Measurements from ENCODE around the gene SPTBN1. TPM values are rescaled to one million over a fixed set of nuclear protein-coding genes. Genes with fewer than 3 reads are reported as not detected.

The SPTBN1 gene
- total RNA-seq, 1 donor from 2014 or later = 217 TPM

DNA sequence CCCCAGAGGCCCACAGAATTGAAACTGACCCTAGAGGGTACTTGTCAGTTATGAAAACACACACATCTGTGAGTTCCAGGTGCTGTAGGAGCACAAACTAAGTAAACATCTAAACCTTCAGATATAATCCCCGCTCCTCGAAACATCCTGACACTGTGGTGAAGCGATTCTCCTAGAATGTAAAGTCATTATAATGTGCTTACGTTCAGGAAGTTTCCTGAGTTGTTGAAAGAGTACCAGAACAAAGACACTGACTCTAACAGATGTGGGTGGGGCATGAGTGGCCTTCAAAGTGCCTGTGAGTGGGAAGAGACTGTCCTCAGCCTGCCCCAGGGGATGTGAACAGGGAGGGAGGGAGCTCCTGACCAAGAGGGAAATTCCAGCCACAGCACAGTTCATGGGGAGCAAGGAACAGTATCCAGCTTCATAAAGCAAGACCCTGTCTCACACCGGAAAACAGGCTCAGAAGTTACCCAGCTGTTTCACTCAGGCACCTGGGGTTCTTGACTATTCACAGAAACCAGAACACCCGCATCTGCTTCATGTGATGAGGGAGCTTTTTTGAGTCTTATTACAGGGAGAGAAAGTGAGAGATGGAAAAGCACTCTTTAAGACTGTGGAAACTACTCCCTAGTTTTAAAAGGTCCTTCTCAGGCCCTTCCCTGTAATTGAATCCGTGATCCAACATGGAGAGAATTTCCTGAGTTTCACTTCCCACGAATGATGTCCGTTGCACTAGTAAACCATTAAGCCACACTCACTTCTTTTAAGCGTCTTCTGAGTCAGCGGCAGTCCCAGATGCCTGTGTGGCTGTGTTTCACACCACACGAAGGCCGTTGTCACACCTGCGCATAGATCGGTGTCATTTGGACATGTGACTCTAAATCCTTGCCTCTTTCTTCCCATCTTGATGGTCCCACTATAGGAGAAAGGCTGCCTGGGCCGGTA lies 178.7 kb downstream of the SPTBN1 start:
- no peaks in the 10 kb centered on the region for H3K27me3 Mint-ChIP-seq (ENCODE audit: low read depth)
- TF ChIP-seq, protein P1, sequence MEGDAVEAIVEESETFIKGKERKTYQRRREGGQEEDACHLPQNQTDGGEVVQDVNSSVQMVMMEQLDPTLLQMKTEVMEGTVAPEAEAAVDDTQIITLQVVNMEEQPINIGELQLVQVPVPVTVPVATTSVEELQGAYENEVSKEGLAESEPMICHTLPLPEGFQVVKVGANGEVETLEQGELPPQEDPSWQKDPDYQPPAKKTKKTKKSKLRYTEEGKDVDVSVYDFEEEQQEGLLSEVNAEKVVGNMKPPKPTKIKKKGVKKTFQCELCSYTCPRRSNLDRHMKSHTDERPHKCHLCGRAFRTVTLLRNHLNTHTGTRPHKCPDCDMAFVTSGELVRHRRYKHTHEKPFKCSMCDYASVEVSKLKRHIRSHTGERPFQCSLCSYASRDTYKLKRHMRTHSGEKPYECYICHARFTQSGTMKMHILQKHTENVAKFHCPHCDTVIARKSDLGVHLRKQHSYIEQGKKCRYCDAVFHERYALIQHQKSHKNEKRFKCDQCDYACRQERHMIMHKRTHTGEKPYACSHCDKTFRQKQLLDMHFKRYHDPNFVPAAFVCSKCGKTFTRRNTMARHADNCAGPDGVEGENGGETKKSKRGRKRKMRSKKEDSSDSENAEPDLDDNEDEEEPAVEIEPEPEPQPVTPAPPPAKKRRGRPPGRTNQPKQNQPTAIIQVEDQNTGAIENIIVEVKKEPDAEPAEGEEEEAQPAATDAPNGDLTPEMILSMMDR (conservative IDR thresholded peaks at IDR 0.05) = no peak
- peak overlapping the region; percentile 66 for H3K27ac Mint-ChIP-seq (ENCODE audit: unreplicated experiment)
- peaks cover 35% of the 10 kb centered on the region for H3K36me3 Mint-ChIP-seq (ENCODE audit: low read depth)
- DNase-seq (ENCODE audit: low read depth, low spot score) = peak; percentile 20
- H3K4me3 Mint-ChIP-seq = no peak overlapping the region
- no peaks in the 10 kb centered on the region for H3K9me3 Mint-ChIP-seq
- peaks cover 17% of the 10 kb centered on the region for H3K4me1 Mint-ChIP-seq

- peaks cover 17% of the 10 kb centered on the region for H3K4me1 Mint-ChIP-seq
Measured at GRCh38 chr2:54635554-54636152, 179.5 kb downstream of the SPTBN1 start.

DNA sequence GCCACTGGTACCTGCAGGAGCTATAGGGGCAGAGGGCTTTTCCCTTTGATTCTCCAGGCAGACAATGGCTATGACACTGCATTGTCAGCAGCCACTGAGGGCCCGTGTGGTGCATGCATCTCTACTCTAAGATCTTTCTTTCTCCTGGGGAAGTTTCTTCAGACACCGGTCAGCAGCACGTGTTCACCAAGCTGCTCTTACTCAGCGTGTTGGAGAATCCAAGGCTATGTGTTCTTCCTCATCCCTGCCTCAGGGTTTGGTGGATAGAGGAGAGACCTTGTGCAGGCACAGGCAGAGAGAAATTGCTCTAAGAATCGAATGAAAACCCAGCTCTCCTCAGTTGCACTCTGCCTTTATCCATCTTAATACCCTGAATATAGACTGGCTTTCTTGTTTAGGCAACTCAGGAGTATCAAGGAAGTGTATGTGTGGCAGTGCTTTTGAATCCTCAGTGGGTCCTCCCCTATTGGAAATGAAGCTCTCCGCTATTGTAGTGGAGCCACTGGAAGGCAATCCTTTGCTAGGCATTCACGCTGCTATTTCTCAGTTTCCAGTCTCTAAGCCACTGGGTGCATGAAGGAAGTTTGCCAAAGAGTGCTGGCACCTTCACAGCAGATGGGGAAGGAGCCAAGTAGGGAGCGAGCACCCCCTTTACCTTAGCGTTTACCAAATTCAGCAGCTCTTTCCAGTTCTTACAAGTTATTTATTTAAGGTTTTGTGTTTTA lies 180.4 kb downstream of the SPTBN1 start:
- H3K27ac Mint-ChIP-seq (ENCODE audit: unreplicated experiment) = no peak overlapping the region

More at GRCh38 chr2:54635554-54636152, 179.5 kb downstream of the SPTBN1 start:
- H3K36me3 Mint-ChIP-seq (ENCODE audit: low read depth) = peaks cover 31% of the 10 kb centered on the region
- no peak for DNase-seq (ENCODE audit: low read depth, low spot score)
- no peaks in the 10 kb centered on the region for H3K9me3 Mint-ChIP-seq
- H3K27me3 Mint-ChIP-seq (ENCODE audit: low read depth) = no peaks in the 10 kb centered on the region
- TF ChIP-seq, protein P1 (conservative IDR thresholded peaks at IDR 0.05) = no peak
- no peak overlapping the region for H3K27ac Mint-ChIP-seq (ENCODE audit: unreplicated experiment)
- H3K4me3 Mint-ChIP-seq = no peak overlapping the region

DNA sequence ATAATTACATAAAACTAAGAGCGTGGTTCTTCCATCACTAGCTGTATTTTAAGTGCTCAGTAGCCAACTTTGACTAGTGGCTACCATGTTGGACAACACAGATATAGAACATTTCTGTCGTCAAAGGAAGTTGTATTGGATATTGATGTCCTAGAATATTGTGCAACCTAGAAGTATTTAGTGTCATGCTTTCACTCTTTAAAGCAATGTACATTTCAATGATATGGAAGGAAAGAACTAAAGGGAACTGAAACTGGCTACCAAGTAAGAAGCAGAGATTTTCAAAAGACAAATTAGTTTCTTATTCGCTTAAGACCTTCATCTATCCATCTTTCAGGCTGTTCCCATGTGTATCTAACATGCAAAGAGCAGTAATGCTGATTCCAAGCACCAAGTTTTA lies 182.0 kb downstream of the SPTBN1 start:
- peaks cover 27% of the 10 kb centered on the region for H3K36me3 Mint-ChIP-seq (ENCODE audit: low read depth)
- H3K4me1 Mint-ChIP-seq = peaks cover 21% of the 10 kb centered on the region
- TF ChIP-seq, protein P1 (conservative IDR thresholded peaks at IDR 0.05) = no peak
- no peaks in the 10 kb centered on the region for H3K27me3 Mint-ChIP-seq (ENCODE audit: low read depth)
- H3K9me3 Mint-ChIP-seq = no peaks in the 10 kb centered on the region
- H3K4me3 Mint-ChIP-seq = no peak overlapping the region
- no peak overlapping the region for H3K27ac Mint-ChIP-seq (ENCODE audit: unreplicated experiment)
- no peak for DNase-seq (ENCODE audit: low read depth, low spot score)

More for the DNA sequence above, 180.4 kb downstream of the SPTBN1 start:
- Mint-ChIP-seq H3K4me1 (peaks cover 17% of the 10 kb centered on the region), H3K9me3 (no peaks in the 10 kb centered on the region), H3K36me3 (ENCODE audit: low read depth) (peaks cover 29% of the 10 kb centered on the region), H3K4me3 (no peak overlapping the region), H3K27me3 (ENCODE audit: low read depth) (no peaks in the 10 kb centered on the region)
- TF ChIP-seq, protein P1 (conservative IDR thresholded peaks at IDR 0.05) = no peak
- DNase-seq (ENCODE audit: low read depth, low spot score) = no peak

DNA sequence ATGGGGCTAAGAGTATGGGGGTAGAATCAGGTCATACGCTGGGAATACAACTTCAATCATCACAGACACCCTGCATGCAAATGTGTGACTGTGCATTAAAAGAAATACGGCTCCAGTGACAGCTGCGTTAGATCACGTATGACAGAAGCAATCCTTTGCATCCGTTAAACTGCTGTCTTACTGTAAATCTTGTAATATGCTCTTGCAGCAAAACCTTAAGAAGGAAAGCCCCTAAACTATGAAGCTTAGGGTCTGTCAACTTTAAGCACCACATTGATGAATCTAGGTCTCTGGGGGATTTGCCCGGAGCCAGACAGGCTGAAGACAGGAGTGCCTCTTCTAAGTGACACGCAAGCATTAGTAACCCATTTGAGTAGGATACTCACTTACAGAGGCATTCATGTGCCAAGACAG lies 182.7 kb downstream of the SPTBN1 start:
- H3K36me3 Mint-ChIP-seq (ENCODE audit: low read depth) = peaks cover 30% of the 10 kb centered on the region

More for the DNA sequence above, 182.7 kb downstream of the SPTBN1 start:
- TF ChIP-seq, protein P1 (conservative IDR thresholded peaks at IDR 0.05) = no peak
- Mint-ChIP-seq H3K4me1 (peaks cover 21% of the 10 kb centered on the region), H3K27ac (ENCODE audit: unreplicated experiment) (no peak overlapping the region), H3K4me3 (no peak overlapping the region), H3K27me3 (ENCODE audit: low read depth) (no peaks in the 10 kb centered on the region), H3K9me3 (no peaks in the 10 kb centered on the region)
- no peak for DNase-seq (ENCODE audit: low read depth, low spot score)
